Cerebellar nuclear complex (tissue), 1 donor: Measurements from ENCODE around the gene CDH8.

ENCODE experiments used
- DNase-seq, 2 experiments: peaks; one replicate each; lab custom pipeline; 2025; lab: John Stamatoyannopoulos, UW

CDH8 gene

DNA sequence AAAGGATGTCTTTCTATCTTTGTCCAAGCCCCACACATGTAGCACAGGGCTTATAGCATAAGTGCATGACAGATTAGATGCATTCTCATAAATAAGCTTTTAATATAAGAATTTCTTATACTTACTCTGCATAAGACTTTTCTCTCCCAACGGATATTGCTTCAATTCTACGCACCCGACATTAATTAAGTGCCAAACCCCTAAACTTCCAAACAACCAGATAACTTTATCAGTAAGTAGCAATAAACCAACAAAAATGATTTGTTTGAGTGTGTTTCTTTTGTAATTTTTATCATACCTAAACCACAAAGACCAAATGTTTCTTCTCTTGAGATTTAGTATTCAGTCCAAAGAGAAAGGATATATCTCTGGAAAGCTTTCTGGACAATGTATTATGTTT lies 391.5 kb downstream of the CDH8 start:
- DNase-seq = no peak

GRCh38 chr16:61617219-61617783 lies 418.9 kb downstream of the CDH8 start:
- no peak for DNase-seq

DNA sequence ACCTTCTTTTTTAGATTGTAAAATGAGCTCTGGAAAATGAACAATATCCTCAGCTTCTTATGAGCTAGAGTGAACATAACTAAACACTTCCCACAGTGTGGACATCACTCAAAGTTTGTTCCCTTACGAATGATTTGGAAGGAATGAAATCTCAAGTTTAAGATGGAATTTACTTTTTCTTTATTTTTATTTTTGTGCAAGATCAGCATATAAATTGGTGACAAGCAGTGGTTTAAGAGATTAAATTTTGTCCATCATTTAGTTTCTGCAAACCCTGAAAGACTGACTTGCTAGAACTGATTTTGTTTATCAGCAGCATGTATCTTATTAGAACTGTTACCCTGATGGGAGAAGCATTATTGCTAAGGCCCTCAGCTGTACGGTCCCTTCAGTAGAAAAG lies 420.1 kb downstream of the CDH8 start:
- DNase-seq = no peak

GRCh38 chr16:61611847-61612491 lies 424.3 kb downstream of the CDH8 start:
- no peak for DNase-seq

- DNase-seq = no peak
Measured at GRCh38 chr16:61606581-61606980, 429.7 kb downstream of the CDH8 start.
